HG02938 (cell line): ENCODE results near the gene SOX6.
"Not testable (repeated sequence)": the region's sequence is repeated elsewhere in the genome, so short reads cannot be mapped to it uniquely, and the experiment has no call there.

Experiments used
- ATAC-seq: cut with Tn5 transposase; IDR thresholded peaks from one replicate; pipeline ENCODE4 v1.9.1; 2021; ENCODE audit warnings: mild to moderate bottlenecking, moderate library complexity; ENCODE audit not compliant: unreplicated experiment

The SOX6 gene

DNA sequence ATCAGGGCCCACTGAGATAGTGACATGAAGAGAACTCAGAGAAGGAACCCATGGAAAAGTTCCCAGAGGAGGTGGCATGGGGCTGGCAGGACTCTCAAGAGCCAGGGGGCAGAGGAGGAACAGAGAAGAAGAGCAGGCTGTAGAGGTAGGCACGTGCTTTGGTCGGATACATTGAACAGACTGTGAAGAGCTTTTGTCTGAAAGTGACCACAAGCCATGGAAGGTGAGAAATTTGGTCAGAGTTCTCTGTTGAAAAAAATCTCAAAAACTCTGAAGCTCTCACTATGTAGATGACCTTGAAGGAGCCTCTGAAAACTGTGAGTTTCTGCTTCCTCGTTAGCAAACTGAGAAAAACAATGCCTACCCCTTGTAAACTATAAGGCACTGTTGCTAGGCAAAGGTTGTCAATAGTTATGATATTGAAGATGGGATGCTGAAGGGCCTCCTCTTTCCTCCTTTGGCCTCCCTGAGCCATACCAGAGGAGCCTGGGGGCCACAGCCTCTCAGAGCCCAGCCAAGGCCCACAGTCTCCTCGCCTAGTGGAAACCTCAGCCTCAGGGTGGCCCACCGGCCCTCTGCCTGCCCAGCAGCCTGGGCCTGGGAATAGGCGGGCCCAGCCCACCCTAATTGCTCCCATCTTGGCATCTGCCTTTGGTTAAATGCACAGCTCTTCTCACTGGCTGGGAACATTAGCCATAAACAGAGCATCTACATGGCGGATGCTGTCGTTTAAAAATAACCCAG lies 415.7 kb downstream of the SOX6 start:
- ATAC-seq, result no peak

DNA sequence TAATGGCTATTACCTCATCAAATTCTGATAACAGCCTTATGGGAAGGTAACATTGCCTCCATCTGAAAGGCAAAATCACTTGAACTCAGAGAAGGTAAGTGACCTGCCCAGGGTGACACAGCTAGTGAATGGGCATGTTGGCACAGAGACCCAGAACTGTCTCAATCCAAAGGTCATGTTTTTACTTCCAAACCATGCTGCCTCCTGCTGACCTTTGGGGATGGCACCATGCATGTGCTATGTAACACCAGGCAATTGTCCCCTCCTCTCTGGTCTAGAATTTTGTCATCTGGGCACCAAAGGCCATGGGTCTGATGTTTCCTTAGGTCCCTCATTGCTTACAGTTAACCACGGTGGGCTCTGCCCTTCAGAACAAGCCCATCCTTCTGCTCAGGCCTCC lies 417.4 kb downstream of the SOX6 start:
- ATAC-seq, result no peak

DNA sequence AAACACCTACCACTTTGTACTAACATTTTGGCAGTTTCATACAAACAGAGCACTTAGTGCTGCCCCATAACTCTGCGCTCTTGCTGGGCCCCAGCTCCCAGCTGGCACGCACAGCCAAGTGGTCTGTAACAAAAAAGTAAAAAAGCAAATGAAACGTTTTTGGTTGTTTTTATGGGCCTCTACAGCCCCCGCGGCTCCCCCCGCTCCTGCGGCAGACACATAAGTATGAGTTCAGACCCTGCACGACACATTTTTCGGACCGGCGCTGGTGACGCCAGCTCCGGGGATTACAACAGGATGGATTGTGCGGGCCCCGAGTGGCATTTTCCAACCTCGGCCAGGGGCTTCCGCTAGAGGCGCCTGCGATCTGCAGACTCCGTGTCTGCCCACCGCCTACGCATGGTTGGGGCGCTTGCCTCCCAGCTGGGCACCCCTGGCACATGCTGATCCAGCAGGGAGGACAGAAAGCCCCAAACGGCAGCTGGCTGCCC lies 418.2 kb downstream of the SOX6 start:
- ATAC-seq, result no peak

DNA sequence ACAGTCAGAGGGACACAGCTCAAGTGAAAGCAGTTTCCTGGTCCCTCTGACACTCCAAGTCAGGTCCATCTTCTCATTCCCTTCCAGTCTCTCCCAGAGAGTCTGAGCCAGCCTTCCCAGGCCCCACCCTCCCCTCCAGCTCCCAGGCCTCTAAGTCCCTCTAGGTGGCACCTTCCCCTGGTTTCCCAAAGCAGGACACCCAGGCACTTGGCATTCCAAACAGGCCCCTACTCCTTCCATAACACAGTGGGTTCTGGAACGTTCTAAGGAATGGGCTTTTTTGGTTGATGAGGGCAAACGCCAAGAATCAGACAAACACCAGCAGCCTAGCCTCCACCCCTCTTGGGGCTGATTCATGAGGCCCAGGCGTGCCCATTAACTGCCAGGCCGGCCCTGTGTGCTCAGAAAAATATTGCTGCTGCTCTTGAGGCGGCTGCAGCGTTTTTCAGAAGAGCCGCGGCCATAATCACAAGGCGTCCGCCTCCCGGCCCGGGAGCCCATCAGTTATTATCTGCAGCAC lies 418.7 kb downstream of the SOX6 start:
- no peak for ATAC-seq

DNA sequence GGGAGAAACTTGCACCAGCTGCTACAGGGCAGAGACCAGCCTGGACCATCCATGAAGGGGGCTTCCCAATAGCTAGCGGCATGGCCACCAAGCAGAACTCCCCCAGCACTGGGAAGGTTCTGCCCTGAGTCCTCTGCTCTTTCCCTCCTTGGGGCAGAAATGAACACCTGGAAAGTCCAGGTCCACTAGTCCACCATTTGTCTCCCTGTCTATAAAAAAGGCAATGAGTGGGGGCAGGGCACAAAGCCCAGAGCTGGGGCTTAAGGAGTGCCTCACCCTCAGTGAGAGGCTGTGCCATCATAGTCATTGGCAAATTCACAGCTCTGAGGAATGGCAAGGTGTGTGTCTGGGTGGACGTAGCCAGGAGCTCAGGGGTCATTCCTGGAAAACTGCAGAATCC lies 420.3 kb downstream of the SOX6 start:
- ATAC-seq, result no peak

DNA sequence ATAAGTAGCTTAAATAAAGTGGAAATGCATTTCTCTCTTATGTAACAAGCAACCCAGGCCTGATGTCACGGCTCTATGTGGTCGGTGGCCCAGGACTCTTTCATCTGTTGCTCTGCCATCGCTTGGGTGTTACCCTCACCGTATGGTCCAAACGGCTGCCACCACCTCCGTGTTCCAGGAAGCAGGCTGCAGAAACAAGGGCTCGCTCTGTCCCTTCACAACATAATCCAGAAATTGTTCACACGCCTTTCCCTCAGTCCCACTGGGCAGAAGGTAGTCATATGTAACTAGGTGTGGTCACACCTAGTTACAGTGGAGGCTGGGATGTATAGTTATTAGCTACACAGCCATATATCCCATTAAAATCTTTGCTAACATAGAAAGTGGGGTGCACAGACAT lies 421.0 kb downstream of the SOX6 start:
- ATAC-seq, result no peak

DNA sequence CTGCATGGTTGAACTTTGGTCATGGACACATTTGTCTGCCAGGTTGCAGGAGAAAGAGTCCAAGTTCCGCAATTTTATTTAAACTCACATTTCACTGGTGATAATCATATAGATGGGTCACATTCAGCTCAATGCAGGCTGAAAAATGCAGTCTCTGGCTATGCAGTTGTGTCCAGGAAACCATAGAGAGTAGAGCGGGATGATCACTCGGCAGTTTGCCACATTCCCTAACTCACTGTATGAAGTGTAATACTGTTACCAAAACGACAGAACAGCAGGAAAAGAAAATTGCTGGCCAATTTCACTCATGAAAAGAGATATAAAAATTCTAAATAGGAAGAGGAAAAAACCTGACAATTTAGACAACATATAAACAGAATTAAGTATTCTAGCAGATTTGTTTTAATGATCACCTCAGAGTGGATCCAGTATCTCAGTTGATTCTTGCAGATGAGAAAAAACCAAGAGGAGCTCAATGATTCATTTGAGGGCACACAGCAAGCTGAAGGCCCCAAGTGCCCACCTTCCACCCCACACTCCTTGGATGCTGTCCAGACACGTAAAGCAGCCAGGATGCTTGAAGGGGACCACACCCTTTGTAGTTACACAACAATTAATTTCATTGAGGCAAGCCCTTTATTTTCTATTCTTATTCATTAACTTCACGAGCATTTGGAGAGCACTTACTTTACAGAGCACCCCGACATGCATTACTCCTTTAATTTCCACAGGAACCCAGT lies 422.3 kb downstream of the SOX6 start:
- no peak for ATAC-seq

DNA sequence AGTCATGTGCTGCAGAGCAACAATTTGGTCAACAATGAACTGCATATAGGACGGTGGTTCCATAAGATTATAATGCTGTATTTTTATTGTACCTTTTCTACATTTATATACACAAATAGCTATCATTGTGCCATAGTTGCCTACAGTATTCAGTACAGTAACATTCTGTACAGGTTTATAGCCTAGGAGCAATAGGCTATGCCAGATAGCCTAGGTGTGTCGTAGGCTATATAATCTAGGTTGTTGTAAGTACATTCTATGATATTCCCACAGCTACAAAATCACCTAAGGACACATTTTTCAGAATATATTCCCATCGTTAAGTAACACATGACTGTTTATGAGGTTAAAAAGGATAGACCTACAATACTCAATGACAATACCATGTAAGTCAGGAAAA lies 423.9 kb downstream of the SOX6 start:
- no peak for ATAC-seq

DNA sequence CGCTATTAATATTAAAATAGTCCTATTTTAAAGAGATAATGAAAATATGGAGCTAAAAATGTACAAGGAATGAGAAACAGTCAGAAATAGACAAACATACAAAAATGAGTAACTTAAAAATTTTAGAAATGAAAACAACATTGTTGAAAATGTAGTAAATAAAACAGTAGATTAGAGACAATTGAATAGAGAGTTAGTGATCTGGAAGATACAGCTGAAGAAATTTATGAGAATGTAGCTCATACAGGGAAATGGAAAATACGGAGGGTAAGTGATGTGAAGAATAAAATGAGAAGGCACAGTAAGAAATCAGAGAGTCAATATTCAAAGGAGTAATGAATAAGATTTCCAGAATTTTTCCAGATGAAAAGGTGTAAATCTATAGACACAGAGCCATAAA lies 424.8 kb downstream of the SOX6 start:
- ATAC-seq, result no peak

DNA sequence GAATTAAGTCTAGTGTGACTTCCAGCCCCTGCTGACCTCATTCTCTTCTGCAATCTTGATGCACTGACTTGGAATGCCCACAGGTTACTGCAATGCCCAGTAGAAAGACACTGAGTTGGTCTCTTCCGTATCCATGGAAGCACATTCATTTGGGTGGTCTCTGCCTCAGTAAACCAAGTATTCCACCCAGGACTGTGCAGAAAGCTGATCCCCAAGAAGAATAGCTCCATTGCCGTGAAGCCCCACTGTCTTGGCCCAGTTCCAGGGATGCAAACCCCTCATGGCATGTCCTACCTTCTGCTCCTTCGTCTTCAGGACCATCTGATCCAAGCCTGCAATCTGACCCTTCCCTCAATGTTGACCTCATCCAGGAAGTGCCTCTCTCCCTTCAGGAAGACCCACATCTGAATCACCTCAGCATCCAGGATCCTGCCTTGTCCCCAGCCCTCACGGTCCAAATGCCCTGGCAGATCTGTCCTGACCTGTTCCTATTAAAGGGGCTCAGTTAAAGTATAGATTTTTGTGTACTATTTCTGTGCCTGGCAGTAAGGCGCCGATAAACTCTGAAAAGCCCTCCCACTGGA lies 425.8 kb downstream of the SOX6 start:
- ATAC-seq, result no peak

DNA sequence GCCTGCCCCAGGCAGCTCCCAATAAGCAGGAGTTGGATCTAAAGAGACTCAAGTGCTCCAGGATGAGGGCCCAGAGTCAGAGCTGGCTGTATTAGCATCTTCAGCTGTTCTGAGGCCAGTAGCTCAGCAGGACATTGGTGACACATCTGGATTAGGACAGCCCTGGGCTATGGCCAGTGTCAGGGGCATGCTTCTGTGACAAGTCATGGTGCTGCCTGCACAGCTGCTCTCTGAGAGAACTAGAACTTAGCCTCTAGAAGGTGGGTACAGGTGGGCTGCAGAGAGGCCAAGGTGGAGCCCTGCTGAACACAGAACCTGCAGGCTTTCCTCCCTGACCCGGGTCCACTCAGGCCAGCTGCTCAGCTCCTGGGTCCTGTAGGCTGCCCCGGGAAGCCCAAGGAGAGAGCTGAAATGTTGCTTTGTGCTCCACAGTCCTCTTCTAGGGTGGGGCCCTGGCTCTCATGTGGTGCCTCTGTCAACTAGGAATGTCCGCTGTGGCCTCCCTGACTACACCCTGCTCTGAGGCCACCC lies 426.9 kb downstream of the SOX6 start:
- ATAC-seq, result no peak

DNA sequence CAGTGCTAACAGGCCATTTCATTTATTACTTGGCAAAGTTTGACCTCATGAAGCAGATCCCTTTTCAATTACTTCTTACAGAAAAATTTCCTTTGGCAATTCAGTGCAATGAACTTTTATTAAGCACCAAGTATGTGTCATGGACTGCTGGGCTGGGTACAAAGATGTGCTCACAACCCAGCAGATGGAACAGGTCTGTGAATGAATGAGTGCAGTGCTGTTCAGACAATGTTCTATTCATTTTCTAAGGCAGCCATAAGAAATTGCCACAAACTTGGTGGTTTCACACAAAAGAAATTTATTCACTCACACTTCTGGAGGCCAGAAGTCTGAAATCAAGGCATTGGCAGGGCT lies 428.5 kb downstream of the SOX6 start:
- no peak for ATAC-seq

DNA sequence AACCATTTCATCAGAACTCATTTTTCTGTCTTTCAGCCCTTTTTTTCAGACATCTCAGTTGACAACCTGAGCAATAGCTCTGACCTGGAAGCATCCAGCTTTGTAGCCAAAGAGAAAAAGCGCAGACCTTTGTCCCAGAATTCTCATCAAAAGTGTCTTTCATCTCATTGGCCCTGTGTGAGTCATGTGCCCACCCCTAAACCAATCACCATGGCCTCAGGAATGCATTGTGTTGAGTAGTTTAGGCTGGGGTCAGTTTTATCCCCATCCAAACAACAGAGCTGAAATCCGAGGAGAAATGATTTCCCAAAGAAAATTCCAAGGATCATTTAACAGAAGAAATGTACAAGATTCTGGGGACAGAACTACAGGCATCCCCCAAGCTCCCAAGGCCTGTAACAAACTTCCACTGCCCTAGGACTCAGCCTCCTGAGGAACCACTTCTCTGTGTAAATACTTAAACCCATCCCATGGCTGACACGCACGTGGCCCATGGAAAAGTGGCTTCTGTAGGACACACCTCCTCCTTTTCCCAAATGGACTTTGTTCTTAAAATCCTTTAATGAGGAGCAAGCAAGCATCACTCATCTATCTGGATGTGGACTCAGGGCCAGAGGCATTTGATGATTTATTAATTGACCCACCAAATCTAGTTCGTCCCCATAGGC lies 429.0 kb downstream of the SOX6 start:
- ATAC-seq, result no peak

DNA sequence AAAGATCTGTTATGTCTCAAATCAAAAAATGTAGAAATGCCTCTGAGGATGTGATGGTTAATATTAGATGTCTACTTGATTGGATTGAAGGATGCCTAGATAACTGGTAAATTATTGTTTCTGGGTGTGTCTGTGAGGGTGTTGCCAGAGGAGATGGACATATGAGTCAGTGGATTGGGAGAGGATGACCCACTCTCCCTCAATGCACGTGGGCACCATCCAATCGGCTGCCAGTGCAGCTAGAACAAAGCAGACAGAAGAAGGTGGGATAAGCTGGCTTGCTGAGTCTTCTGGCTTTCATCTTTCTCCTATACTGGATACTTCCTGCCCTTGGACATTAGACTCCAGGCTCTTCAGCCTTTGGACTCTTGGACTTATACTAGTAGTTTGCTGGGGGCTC lies 430.3 kb downstream of the SOX6 start:
- no peak for ATAC-seq

DNA sequence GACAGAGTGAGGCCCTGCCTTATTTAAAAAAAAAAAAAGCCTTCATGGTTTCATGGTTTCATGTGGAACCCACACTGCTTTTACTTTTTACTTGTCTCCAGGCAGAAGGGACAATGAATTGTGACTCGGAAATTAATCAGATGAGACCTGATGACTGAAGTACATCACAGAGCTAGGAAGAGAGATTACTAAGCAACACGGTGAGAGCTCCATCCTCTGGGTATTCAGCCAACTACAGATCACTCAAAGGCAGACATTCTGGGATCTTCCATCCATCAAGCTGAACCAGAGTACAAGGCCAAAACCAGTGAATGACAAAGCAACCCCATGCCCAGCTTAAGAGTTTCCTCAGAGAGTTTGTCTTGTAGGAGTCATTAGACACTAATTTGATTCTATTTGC lies 433.2 kb downstream of the SOX6 start:
- no peak for ATAC-seq

DNA sequence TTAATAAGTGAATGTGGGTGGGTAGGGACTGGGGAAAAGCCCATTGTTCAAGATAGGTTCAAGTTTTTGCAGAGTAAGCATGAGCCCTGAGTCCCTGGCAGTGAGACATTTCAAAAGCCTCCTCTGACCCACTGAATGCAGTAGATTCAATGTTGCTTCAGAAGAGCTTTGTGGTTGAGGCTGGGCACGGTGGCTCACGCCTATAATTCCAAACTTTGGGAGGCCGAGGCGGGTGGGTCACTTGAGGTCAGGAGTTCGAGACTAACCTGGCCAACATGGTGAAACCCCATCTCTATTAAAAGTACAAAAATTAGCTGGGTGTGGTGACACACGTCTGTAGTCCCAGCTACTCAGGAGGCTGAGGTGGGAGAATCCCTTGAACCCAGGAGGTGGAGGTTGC lies 433.6 kb downstream of the SOX6 start:
- not testable (repeated sequence) for ATAC-seq

DNA sequence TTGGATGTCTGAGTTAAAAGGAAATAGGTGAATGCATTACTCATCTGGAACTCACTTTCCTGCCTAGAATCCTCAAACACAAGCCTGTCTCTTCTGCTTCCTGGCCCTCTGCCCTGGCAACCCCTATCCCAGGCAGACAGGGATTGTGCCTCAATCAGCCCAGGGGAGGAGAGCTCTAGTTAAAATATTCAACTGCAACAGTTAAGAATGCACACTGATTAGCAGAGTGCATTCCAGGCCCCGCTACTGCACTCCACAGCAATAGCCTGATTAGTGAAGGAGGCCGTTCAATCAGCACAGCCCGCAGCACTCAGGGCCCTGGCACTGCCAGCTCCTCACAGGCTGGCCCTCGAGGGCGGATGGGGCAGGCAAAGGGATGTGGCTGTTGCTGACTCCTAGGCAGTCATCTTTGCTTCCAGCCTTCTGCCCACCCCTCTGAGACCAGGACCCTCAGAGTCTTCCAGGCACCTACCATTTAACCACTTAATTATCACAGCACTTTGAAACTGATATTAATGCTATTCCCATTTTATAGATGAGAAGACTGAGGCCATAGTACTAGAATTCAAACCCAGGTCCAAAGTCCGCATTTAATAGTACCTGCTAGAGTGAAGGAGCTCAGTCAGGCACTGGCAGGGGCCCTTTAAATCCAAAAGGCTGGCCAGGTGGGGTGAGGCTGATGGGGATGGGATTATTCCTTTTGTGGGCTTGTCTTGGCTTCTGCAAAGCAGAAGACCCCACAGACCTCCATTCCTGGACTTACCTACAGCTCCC lies 435.3 kb downstream of the SOX6 start:
- ATAC-seq, result no peak

DNA sequence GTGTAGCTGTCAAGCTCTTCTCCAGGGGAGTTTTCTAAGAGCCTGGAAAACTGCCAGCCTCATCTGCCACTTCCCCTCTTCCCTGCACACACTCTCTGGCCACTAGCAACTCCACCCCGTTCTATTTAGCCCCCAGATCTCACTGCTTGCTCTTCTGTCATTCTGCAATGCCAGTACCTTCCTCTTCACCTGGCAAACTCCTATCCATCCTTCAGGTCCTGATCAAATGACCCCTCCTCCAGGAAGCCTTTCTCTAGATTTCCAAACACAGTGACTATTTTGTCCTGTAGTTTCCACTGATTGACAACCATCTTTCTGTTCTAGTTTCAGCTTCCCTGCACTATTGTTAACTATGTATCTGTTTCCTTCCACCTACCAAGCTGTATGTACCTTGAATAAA lies 437.7 kb downstream of the SOX6 start:
- no peak for ATAC-seq

DNA sequence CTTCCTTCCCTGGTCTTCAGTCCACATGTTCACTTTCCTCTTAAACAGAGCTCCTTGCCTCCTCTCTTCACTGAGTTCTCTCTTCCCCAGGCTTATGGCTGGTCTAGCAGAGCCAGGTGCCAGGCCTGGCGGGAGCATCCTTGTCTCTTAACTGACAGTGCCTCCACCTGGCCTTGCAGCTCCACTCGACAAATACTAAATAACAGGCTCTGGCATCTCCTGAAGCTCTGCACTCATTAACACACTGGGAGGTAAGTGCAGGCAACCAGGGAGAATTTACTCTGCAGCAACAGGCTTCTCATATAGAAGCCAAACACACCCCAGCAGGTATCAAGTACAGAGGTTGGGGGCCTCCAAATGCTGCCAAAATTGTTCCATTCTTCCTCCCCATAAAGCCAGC lies 438.1 kb downstream of the SOX6 start:
- no peak for ATAC-seq
